ENCODE data around the gene RIIAD1. TPM values are rescaled to one million over a fixed set of nuclear protein-coding genes. Genes with fewer than 3 reads are reported as not detected.

The RIIAD1 gene
- polyA plus RNA-seq, 2 donors = not detected

GRCh38 chr1:151708891-151709290 lies 12.4 kb upstream of the RIIAD1 start:
- 78 to 87% methylated on average over 13 to 15 of the region's 15 CpGs for WGBS, 2 donors
- H3K27ac ChIP-seq (ENCODE audit: low read depth in 2 of 2, low read length in 1 of 2) = no peak overlapping the region

DNA sequence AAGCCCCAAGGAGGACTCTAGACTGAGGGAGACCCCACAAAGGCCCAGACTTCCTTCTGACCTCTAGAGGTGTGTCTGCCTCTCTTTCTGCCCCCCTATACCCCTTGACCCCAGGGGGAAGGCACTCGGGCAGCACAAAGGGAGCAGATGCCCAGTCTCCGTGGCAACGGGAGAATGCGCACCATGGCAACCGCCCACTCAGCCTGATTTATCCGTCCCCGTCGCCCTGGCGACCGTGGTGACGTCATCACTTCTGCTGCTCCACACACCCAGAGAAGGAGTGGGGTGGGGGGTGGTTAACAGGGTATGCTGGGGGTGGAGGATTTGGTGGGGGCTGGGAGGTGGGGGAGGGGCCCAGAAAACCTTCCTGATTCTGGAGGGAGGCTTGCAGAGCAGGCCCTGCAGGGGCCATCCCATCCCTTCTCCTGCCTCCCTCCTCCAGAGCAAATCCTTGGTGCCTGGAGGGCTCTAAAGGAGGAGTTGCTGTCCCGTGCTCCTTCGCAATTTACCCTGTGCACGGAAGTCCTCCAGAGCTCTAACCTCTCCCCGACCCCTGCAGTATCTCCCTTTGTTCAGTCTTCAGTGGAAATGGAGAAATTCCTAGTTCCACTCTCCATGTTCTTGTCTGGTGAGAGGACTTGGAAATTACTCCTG lies 11.0 kb upstream of the RIIAD1 start:
- Histone ChIP-seq H3K27me3 (ENCODE audit: control insufficient read depth in 1 of 2, insufficient read depth in 2 of 2, low read length in 2 of 2) (no peaks in the 10 kb centered on the region), H3K36me3 (ENCODE audit: control insufficient read depth in 2 of 2, insufficient read depth in 2 of 2, low read length in 1 of 2) (no peaks in the 10 kb centered on the region), H3K27ac (ENCODE audit: low read depth in 2 of 2, low read length in 1 of 2) (no peak overlapping the region), H3K4me1 (ENCODE audit: control insufficient read depth in 2 of 2, insufficient read depth in 2 of 2, low read length in 1 of 2) (peaks cover 6 to 9% of the 10 kb centered on the region in 2 donors), H3K9me3 (ENCODE audit: control insufficient read depth in 2 of 2, insufficient read depth in 1 of 2, low read depth in 1 of 2, low read length in 1 of 2) (no peaks in the 10 kb centered on the region), H3K4me3 (ENCODE audit: low read depth in 1 of 2, low read length in 2 of 2) (no peak overlapping the region)
- 44 to 60% methylated on average over 15 of the region's 15 CpGs for WGBS, 2 donors

More at GRCh38 chr1:151708891-151709290, 12.4 kb upstream of the RIIAD1 start:
- Histone ChIP-seq H3K36me3 (ENCODE audit: control insufficient read depth in 2 of 2, insufficient read depth in 2 of 2, low read length in 1 of 2) (no peaks in the 10 kb centered on the region), H3K4me3 (ENCODE audit: low read depth in 1 of 2, low read length in 2 of 2) (no peak overlapping the region), H3K9me3 (ENCODE audit: control insufficient read depth in 2 of 2, insufficient read depth in 1 of 2, low read depth in 1 of 2, low read length in 1 of 2) (no peaks in the 10 kb centered on the region), H3K4me1 (ENCODE audit: control insufficient read depth in 2 of 2, insufficient read depth in 2 of 2, low read length in 1 of 2) (peaks cover 4 to 7% of the 10 kb centered on the region in 2 donors), H3K27me3 (ENCODE audit: control insufficient read depth in 1 of 2, insufficient read depth in 2 of 2, low read length in 2 of 2) (no peaks in the 10 kb centered on the region)

GRCh38 chr1:151711044-151711800 lies 10.1 kb upstream of the RIIAD1 start:
- Histone ChIP-seq H3K27ac (ENCODE audit: low read depth in 2 of 2, low read length in 1 of 2) (no peak overlapping the region), H3K4me3 (ENCODE audit: low read depth in 1 of 2, low read length in 2 of 2) (no peak overlapping the region), H3K27me3 (ENCODE audit: control insufficient read depth in 1 of 2, insufficient read depth in 2 of 2, low read length in 2 of 2) (peaks cover 0 to 4% of the 10 kb centered on the region in 2 donors), H3K4me1 (ENCODE audit: control insufficient read depth in 2 of 2, insufficient read depth in 2 of 2, low read length in 1 of 2) (peaks cover 6 to 9% of the 10 kb centered on the region in 2 donors), H3K9me3 (ENCODE audit: control insufficient read depth in 2 of 2, insufficient read depth in 1 of 2, low read depth in 1 of 2, low read length in 1 of 2) (no peaks in the 10 kb centered on the region), H3K36me3 (ENCODE audit: control insufficient read depth in 2 of 2, insufficient read depth in 2 of 2, low read length in 1 of 2) (no peaks in the 10 kb centered on the region)
- WGBS, 2 donors = 83 to 85% methylated on average over 21 of the region's 21 CpGs

DNA sequence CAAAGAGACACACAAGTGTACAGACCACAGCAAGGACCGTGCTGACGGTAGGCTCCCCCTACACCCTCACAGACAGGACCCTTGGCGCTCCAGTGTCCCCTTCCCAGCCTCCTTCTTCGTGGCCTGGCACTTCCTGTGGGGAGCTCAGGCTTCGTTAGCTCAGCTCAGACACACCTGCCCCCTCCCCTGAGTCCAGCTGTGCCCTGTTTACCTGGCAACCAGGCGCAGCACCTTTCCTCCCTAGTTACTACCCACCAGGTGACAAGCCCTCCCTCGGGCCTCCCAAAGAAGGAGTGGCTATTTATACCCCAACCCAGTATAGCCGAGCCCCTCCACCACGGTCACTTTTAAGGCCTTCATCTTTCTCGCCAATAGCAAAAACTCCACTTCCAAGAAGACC lies 9.4 kb upstream of the RIIAD1 start:
- H3K36me3 ChIP-seq (ENCODE audit: control insufficient read depth in 2 of 2, insufficient read depth in 2 of 2, low read length in 1 of 2) = no peaks in the 10 kb centered on the region
- H3K27me3 ChIP-seq (ENCODE audit: control insufficient read depth in 1 of 2, insufficient read depth in 2 of 2, low read length in 2 of 2) = peaks cover 0 to 6% of the 10 kb centered on the region in 2 donors
- H3K4me3 ChIP-seq (ENCODE audit: low read depth in 1 of 2, low read length in 2 of 2) = no peak overlapping the region
- H3K27ac ChIP-seq (ENCODE audit: low read depth in 2 of 2, low read length in 1 of 2) = no peak overlapping the region
- 62 to 66% methylated on average over 10 of the region's 10 CpGs for WGBS, 2 donors
- H3K4me1 ChIP-seq (ENCODE audit: control insufficient read depth in 2 of 2, insufficient read depth in 2 of 2, low read length in 1 of 2) = peaks cover 6 to 9% of the 10 kb centered on the region in 2 donors
- no peaks in the 10 kb centered on the region for H3K9me3 ChIP-seq (ENCODE audit: control insufficient read depth in 2 of 2, insufficient read depth in 1 of 2, low read depth in 1 of 2, low read length in 1 of 2)

DNA sequence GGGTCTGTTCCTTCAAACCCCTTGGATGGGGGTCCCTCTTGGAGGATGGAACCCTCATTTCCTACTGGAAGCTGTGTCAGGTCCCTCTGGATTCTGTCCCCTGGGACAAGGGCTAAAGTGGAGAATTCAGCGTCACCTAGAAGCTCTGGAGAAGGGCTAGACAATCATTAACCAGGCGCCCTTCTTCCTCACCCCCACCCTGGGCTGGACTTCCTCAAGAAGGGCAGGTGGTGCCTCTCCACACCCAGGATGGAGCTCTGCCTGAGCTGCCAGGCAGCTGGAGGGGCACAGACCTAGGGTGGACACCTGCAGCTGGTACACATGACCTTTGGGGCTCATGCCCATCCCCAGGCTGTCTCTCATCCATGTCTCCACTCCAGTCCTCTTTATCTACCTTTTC lies 8.3 kb upstream of the RIIAD1 start:
- Histone ChIP-seq H3K4me3 (ENCODE audit: low read depth in 1 of 2, low read length in 2 of 2) (no peak overlapping the region), H3K4me1 (ENCODE audit: control insufficient read depth in 2 of 2, insufficient read depth in 2 of 2, low read length in 1 of 2) (peaks cover 6% of the 10 kb centered on the region in 2 donors), H3K27me3 (ENCODE audit: control insufficient read depth in 1 of 2, insufficient read depth in 2 of 2, low read length in 2 of 2) (peaks cover 0 to 7% of the 10 kb centered on the region in 2 donors), H3K9me3 (ENCODE audit: control insufficient read depth in 2 of 2, insufficient read depth in 1 of 2, low read depth in 1 of 2, low read length in 1 of 2) (no peaks in the 10 kb centered on the region), H3K27ac (ENCODE audit: low read depth in 2 of 2, low read length in 1 of 2) (no peak overlapping the region), H3K36me3 (ENCODE audit: control insufficient read depth in 2 of 2, insufficient read depth in 2 of 2, low read length in 1 of 2) (no peaks in the 10 kb centered on the region)
- WGBS, 2 donors = 64 to 82% methylated on average over 2 of the region's 2 CpGs

GRCh38 chr1:151713874-151714273 lies 7.4 kb upstream of the RIIAD1 start:
- Histone ChIP-seq H3K36me3 (ENCODE audit: control insufficient read depth in 2 of 2, insufficient read depth in 2 of 2, low read length in 1 of 2) (no peaks in the 10 kb centered on the region), H3K27ac (ENCODE audit: low read depth in 2 of 2, low read length in 1 of 2) (no peak overlapping the region), H3K4me3 (ENCODE audit: low read depth in 1 of 2, low read length in 2 of 2) (no peak overlapping the region), H3K27me3 (ENCODE audit: control insufficient read depth in 1 of 2, insufficient read depth in 2 of 2, low read length in 2 of 2) (peaks cover 0 to 7% of the 10 kb centered on the region in 2 donors), H3K9me3 (ENCODE audit: control insufficient read depth in 2 of 2, insufficient read depth in 1 of 2, low read depth in 1 of 2, low read length in 1 of 2) (no peaks in the 10 kb centered on the region), H3K4me1 (ENCODE audit: control insufficient read depth in 2 of 2, insufficient read depth in 2 of 2, low read length in 1 of 2) (peaks cover 6% of the 10 kb centered on the region in 2 donors)
- WGBS, 2 donors = 63 to 72% methylated on average over 2 of the region's 2 CpGs

DNA sequence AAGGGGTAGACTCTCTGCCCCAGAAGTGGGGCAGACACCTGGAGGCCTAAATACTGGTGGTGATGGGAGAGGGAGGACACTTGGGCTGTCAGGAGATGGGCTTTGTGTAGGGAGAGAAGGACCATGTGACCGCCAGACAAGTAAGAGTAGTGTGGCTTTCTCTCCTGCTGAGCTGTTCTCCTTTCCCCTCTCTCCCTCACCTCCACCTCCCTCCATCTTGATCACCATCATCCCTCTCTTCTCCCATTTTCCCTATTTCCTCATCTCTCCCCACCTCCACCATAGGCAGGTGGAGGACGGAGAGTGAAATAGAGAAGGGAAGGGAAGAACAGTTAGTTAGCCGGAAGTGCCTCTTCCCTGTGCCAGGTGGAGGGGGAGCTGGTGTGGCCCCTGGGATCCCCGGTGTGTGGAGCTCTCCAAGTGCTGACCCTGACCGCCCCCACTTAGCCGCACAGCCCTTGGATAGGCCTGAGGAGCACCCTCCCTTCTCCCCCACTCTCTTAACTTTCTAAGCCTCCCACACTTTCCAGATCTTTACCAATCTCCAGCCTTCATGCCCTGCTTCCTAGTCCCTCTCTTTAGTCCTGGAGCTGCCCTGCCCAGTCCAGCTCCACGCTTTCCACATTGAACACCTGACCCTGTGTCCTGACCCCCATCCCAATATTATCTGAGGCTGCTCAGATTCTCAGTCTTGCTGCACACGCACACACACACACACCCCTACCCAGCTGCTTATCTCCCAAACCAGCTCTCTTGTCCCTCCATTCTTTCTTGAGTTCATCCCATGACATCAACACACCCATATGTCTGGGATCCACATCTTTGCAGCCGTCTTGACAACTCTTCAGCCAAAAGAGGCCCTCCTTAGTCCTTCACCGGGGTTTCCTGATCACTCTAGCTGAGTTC lies 6.2 kb upstream of the RIIAD1 start:
- WGBS, 2 donors = 70 to 75% methylated on average over 10 of the region's 10 CpGs
- Histone ChIP-seq H3K4me1 (ENCODE audit: control insufficient read depth in 2 of 2, insufficient read depth in 2 of 2, low read length in 1 of 2) (peaks cover 6% of the 10 kb centered on the region in 2 donors), H3K36me3 (ENCODE audit: control insufficient read depth in 2 of 2, insufficient read depth in 2 of 2, low read length in 1 of 2) (no peaks in the 10 kb centered on the region), H3K27ac (ENCODE audit: low read depth in 2 of 2, low read length in 1 of 2) (no peak overlapping the region), H3K27me3 (ENCODE audit: control insufficient read depth in 1 of 2, insufficient read depth in 2 of 2, low read length in 2 of 2) (peaks cover 0 to 7% of the 10 kb centered on the region in 2 donors), H3K4me3 (ENCODE audit: low read depth in 1 of 2, low read length in 2 of 2) (no peak overlapping the region), H3K9me3 (ENCODE audit: control insufficient read depth in 2 of 2, insufficient read depth in 1 of 2, low read depth in 1 of 2, low read length in 1 of 2) (no peaks in the 10 kb centered on the region)

- Histone ChIP-seq H3K4me3 (ENCODE audit: low read depth in 1 of 2, low read length in 2 of 2) (no peak overlapping the region), H3K9me3 (ENCODE audit: control insufficient read depth in 2 of 2, insufficient read depth in 1 of 2, low read depth in 1 of 2, low read length in 1 of 2) (no peaks in the 10 kb centered on the region), H3K27me3 (ENCODE audit: control insufficient read depth in 1 of 2, insufficient read depth in 2 of 2, low read length in 2 of 2) (peaks cover 0 to 7% of the 10 kb centered on the region in 2 donors), H3K36me3 (ENCODE audit: control insufficient read depth in 2 of 2, insufficient read depth in 2 of 2, low read length in 1 of 2) (no peaks in the 10 kb centered on the region), H3K4me1 (ENCODE audit: control insufficient read depth in 2 of 2, insufficient read depth in 2 of 2, low read length in 1 of 2) (peaks cover 6% of the 10 kb centered on the region in 2 donors), H3K27ac (ENCODE audit: low read depth in 2 of 2, low read length in 1 of 2) (no peak overlapping the region)
- 49 to 50% methylated on average over 17 of the region's 17 CpGs for WGBS, 2 donors
Measured at GRCh38 chr1:151715726-151716404, 5.5 kb upstream of the RIIAD1 start.

- peaks cover 0 to 7% of the 10 kb centered on the region in 2 donors for H3K27me3 ChIP-seq (ENCODE audit: control insufficient read depth in 1 of 2, insufficient read depth in 2 of 2, low read length in 2 of 2)
- H3K36me3 ChIP-seq (ENCODE audit: control insufficient read depth in 2 of 2, insufficient read depth in 2 of 2, low read length in 1 of 2) = no peaks in the 10 kb centered on the region
- H3K27ac ChIP-seq (ENCODE audit: low read depth in 2 of 2, low read length in 1 of 2) = no peak overlapping the region
- no peak overlapping the region for H3K4me3 ChIP-seq (ENCODE audit: low read depth in 1 of 2, low read length in 2 of 2)
- no peaks in the 10 kb centered on the region for H3K9me3 ChIP-seq (ENCODE audit: control insufficient read depth in 2 of 2, insufficient read depth in 1 of 2, low read depth in 1 of 2, low read length in 1 of 2)
- 8 to 30% methylated on average over 5 to 11 of the region's 11 CpGs for WGBS, 2 donors
- H3K4me1 ChIP-seq (ENCODE audit: control insufficient read depth in 2 of 2, insufficient read depth in 2 of 2, low read length in 1 of 2) = peaks cover 6% of the 10 kb centered on the region in 2 donors
Measured at GRCh38 chr1:151716405-151716762, 4.9 kb upstream of the RIIAD1 start.

Measured in esophagus (tissue), 2 donors.